Peyer's patch (tissue), 4 donors: Measurements from ENCODE around the gene HSD17B7.

Experiments
- CTCF ChIP-seq, 6 experiments: fragments of 450-650 bp in 4 of 6; fragments of 200-600 bp in 2 of 6; sonication (generic) in 1 of 6; IDR thresholded peaks; one replicate each; pipeline ENCODE4 v1.5.1; 2017 to 2019; ENCODE audit warnings: antibody characterized with exemption in 6 of 6, mild to moderate bottlenecking in 3 of 6, moderate library complexity in 1 of 6
- POLR2A ChIP-seq, 2 donors: fragments of 450-650 bp; IDR thresholded peaks; one replicate each; pipeline ENCODE4 v1.5.1; 2017; ENCODE audit warnings: antibody characterized with exemption in 2 of 2, mild to moderate bottlenecking in 2 of 2, moderate library complexity in 2 of 2

GRCh38 chr1:162847839-162848453 lies 57.4 kb downstream of the HSD17B7 start:
- TF ChIP-seq CTCF (IDR thresholded peaks at IDR 0.05) (peak; percentile 74 to 93 (median 84)), POLR2A (IDR thresholded peaks at IDR 0.05) (no peak)
